PC-9 (cell line): ENCODE measurements around the gene CLDN16. TPM values are rescaled to one million over a fixed set of nuclear protein-coding genes. Genes with fewer than 3 reads are reported as not detected.

Source experiments
- BruUV-seq: library from RNA; stranded (reverse); fragments of 400-500 nt; replicated peaks from 2 replicates; lab custom pipeline; 2021; lab: Mats Ljungman, UMichigan
- CTCF ChIA-PET: fragments of 300-600 bp; sonication (Branson Sonifier 250); formaldehyde crosslinking; loops from one replicate; lab custom pipeline; 2022; ENCODE audit warnings: antibody characterized with exemption; lab: Charles Lee
- POLR2A ChIA-PET: fragments of 300-600 bp; sonication (Branson Sonifier 250); formaldehyde crosslinking; loops from one replicate; lab custom pipeline; 2022; ENCODE audit warnings: antibody characterized with exemption; ENCODE audit not compliant: unreplicated experiment; lab: Charles Lee
- DNase-seq, 2 experiments: peaks; one replicate each; pipeline versions ENCODE4 v3.0.0 to v3.0.0-alpha.2; 2015 to 2022; ENCODE audit warnings: mixed read lengths in 1 of 2
- H2AFZ ChIP-seq: fragments of 200-600 bp; sonication (generic); 2 replicates; pipeline ENCODE4 v1.8.1; 2017; ENCODE audit warnings: antibody characterized with exemption
- H3F3A ChIP-seq: fragments of 200-600 bp; sonication (generic); 2 replicates; pipeline ENCODE4 v1.8.1; 2017; ENCODE audit warnings: antibody characterized with exemption, mild to moderate bottlenecking, low read depth; ENCODE audit not compliant: insufficient read depth
- H3K27ac ChIP-seq: fragments of 200-600 bp; sonication (generic); 2 replicates; pipeline ENCODE4 v1.6.1; 2016; ENCODE audit warnings: mixed run types
- H3K27me3 ChIP-seq: fragments of 200-600 bp; sonication (generic); 2 replicates; pipeline ENCODE4 v1.6.1; 2016; ENCODE audit warnings: low read depth, mixed run types; ENCODE audit not compliant: insufficient read depth
- H3K36me3 ChIP-seq: fragments of 200-600 bp; sonication (generic); 2 replicates; pipeline ENCODE4 v1.6.1; 2016; ENCODE audit warnings: low read depth, mixed run types
- H3K4me1 ChIP-seq: fragments of 200-600 bp; sonication (generic); replicated peaks from 2 replicates; pipeline ENCODE4 v1.6.1; 2016; ENCODE audit warnings: mixed run types; ENCODE audit not compliant: insufficient read depth
- H3K4me2 ChIP-seq: fragments of 200-600 bp; sonication (generic); 2 replicates; pipeline ENCODE4 v1.6.1; 2017; ENCODE audit warnings: mixed run types
- H3K4me3 ChIP-seq: fragments of 200-600 bp; sonication (generic); 2 replicates; pipeline ENCODE4 v1.6.1; 2016; ENCODE audit warnings: mixed run types
- H3K79me2 ChIP-seq: fragments of 200-600 bp; sonication (generic); 2 replicates; pipeline ENCODE4 v1.6.1; 2017; ENCODE audit warnings: low read depth, mixed run types
- H3K9me2 ChIP-seq: fragments of 200-600 bp; sonication (generic); 2 replicates; pipeline ENCODE4 v1.8.1; 2017; ENCODE audit warnings: mild to moderate bottlenecking; ENCODE audit not compliant: insufficient read depth
- H3K9me3 ChIP-seq: fragments of 200-600 bp; sonication (generic); 2 replicates; pipeline ENCODE4 v1.8.1; 2016; ENCODE audit warnings: low read depth; ENCODE audit not compliant: insufficient read depth
- H4K20me1 ChIP-seq: fragments of 200-600 bp; sonication (generic); 2 replicates; pipeline ENCODE4 v1.8.1; 2017; ENCODE audit not compliant: insufficient read depth
- CTCF ChIP-seq: fragments of 200-600 bp; sonication (generic); conservative IDR thresholded peaks from 2 replicates; pipeline ENCODE4 v1.6.1; 2017; ENCODE audit warnings: mixed run types, antibody characterized with exemption, mild to moderate bottlenecking, moderate library complexity
- EZH2 ChIP-seq: fragments of 200-600 bp; sonication (generic); IDR thresholded peaks from 2 replicates; pipeline ENCODE4 v1.8.0; 2017; ENCODE audit warnings: antibody characterized with exemption, low read depth
- intact Hi-C: fragments of 100-400 bp; cut with micrococcal nuclease; formaldehyde crosslinking; loops from one replicate; pipeline ENCODE4 v1.10.0; 2022; ENCODE audit not compliant: unreplicated experiment
- total RNA-seq: library from RNA; stranded (reverse); gene quantifications from 2 replicates; pipeline ENCODE4 v1.2.3, GENCODE V29; 2021

Gene CLDN16
- total RNA-seq, 1 experiment from 2014 or later = 0.46 TPM

GRCh38 chr3:190401963-190402362, 14.0 kb downstream of the CLDN16 start:
- Histone ChIP-seq H3K9me3 (no peaks in the 10 kb centered on the region), H3K4me3 (no peak overlapping the region), H3F3A (no peaks in the 10 kb centered on the region), H3K4me1 (peaks cover 9% of the 10 kb centered on the region; the same call in 1 of the 2 replicates), H3K27ac (no peak overlapping the region), H3K4me2 (no peak overlapping the region), H3K9me2 (no peaks in the 10 kb centered on the region), H4K20me1 (no peaks in the 10 kb centered on the region), H3K79me2 (no peaks in the 10 kb centered on the region), H3K27me3 (no peaks in the 10 kb centered on the region), H3K36me3 (no peaks in the 10 kb centered on the region), H2AFZ (no peak overlapping the region; the same call in 1 of the 2 replicates)
- no TSS peak for BruUV-seq
- ChIA-PET POLR2A (interaction anchor here (0.6 kb wide), 1 partner anchor 39 kb away, joined by 4 read pairs; no protein-coding TSS in a partner anchor), CTCF (no interaction called here)
- no peak for DNase-seq
- TF ChIP-seq EZH2 (no peak), CTCF (no peak)
- intact Hi-C loops = no loop called here

- CTCF ChIA-PET = interaction anchor here (1.3 kb wide), 1 partner anchor 19 kb away, joined by 4 read pairs; no protein-coding TSS in a partner anchor
- POLR2A ChIA-PET = interaction anchor here (0.6 to 0.8 kb wide), 2 partner anchors 31 to 194 kb away, joined by 5 to 6 read pairs; no protein-coding TSS in a partner anchor
- H3K36me3 ChIP-seq = no peaks in the 10 kb centered on the region
Measured at GRCh38 chr3:190404715-190405114, 16.8 kb downstream of the CLDN16 start.

GRCh38 chr3:190414297-190414696, 26.3 kb downstream of the CLDN16 start:
- CTCF ChIA-PET = interaction anchor here (0.7 kb wide), 1 partner anchor 9 kb away, joined by 3 read pairs; no protein-coding TSS in a partner anchor
- Histone ChIP-seq H3K36me3 (no peaks in the 10 kb centered on the region), H3K27ac (no peak overlapping the region), H3K79me2 (no peaks in the 10 kb centered on the region), H3F3A (no peaks in the 10 kb centered on the region), H3K9me2 (no peaks in the 10 kb centered on the region), H3K4me1 (no peaks in the 10 kb centered on the region), H3K4me2 (no peak overlapping the region), H3K27me3 (no peaks in the 10 kb centered on the region), H3K9me3 (peaks cover 16% of the 10 kb centered on the region), H4K20me1 (no peaks in the 10 kb centered on the region), H3K4me3 (no peak overlapping the region), H2AFZ (no peak overlapping the region)
- TF ChIP-seq CTCF (no peak), EZH2 (no peak)
- DNase-seq = no peak
- no TSS peak for BruUV-seq
- intact Hi-C loops = no loop called here
- POLR2A ChIA-PET = no interaction called here

More at GRCh38 chr3:190404715-190405114, 16.8 kb downstream of the CLDN16 start:
- Histone ChIP-seq H3F3A (no peaks in the 10 kb centered on the region), H4K20me1 (no peaks in the 10 kb centered on the region), H3K4me1 (peaks cover 9% of the 10 kb centered on the region; the same call in 1 of the 2 replicates), H3K27ac (0 out of 2 replicates have a peak overlapping the region, but pooled peaks have one; percentile 11), H3K9me2 (no peaks in the 10 kb centered on the region), H3K27me3 (no peaks in the 10 kb centered on the region), H3K4me3 (no peak overlapping the region), H2AFZ (peak overlapping the region; percentile 70), H3K79me2 (no peaks in the 10 kb centered on the region), H3K9me3 (no peaks in the 10 kb centered on the region), H3K4me2 (peak overlapping the region; percentile 23)
- BruUV-seq = no TSS peak
- intact Hi-C loops = no loop called here
- DNase-seq = peak; percentile 44 to 72
- TF ChIP-seq CTCF (no peak), EZH2 (no peak)
